Suprapubic skin (tissue), 4 donors: ENCODE results near the gene HSD11B2.

ENCODE experiments used
- CTCF ChIP-seq, 2 donors: fragments of 200-600 bp in 1 of 2; fragments of 450-650 bp in 1 of 2; sonication (generic) in 1 of 2; IDR thresholded peaks; one replicate each; pipeline ENCODE4 v1.5.1; 2016 to 2019; ENCODE audit warnings: antibody characterized with exemption in 2 of 2, mild to moderate bottlenecking in 1 of 2, moderate library complexity in 1 of 2
- POLR2A ChIP-seq, 2 donors: fragments of 450-650 bp; IDR thresholded peaks; one replicate each; pipeline ENCODE4 v1.6.1; 2017; ENCODE audit warnings: antibody characterized with exemption in 2 of 2, mild to moderate bottlenecking in 2 of 2, moderate library complexity in 2 of 2
- POLR2AphosphoS5 ChIP-seq, 3 donors: sonication (generic); formaldehyde crosslinking; IDR thresholded peaks; one replicate each; pipeline ENCODE4 v1.6.1; 2017; ENCODE audit warnings: antibody characterized with exemption in 3 of 3

GRCh38 chr16:67429053-67429798 lies 1.7 kb upstream of the HSD11B2 start:
- TF ChIP-seq CTCF (IDR thresholded peaks at IDR 0.05) (no peak), POLR2A (IDR thresholded peaks at IDR 0.05) (no peak), POLR2AphosphoS5 (IDR thresholded peaks at IDR 0.05) (no peak)
